Measurements from ENCODE around the gene SLBP.

DNA sequence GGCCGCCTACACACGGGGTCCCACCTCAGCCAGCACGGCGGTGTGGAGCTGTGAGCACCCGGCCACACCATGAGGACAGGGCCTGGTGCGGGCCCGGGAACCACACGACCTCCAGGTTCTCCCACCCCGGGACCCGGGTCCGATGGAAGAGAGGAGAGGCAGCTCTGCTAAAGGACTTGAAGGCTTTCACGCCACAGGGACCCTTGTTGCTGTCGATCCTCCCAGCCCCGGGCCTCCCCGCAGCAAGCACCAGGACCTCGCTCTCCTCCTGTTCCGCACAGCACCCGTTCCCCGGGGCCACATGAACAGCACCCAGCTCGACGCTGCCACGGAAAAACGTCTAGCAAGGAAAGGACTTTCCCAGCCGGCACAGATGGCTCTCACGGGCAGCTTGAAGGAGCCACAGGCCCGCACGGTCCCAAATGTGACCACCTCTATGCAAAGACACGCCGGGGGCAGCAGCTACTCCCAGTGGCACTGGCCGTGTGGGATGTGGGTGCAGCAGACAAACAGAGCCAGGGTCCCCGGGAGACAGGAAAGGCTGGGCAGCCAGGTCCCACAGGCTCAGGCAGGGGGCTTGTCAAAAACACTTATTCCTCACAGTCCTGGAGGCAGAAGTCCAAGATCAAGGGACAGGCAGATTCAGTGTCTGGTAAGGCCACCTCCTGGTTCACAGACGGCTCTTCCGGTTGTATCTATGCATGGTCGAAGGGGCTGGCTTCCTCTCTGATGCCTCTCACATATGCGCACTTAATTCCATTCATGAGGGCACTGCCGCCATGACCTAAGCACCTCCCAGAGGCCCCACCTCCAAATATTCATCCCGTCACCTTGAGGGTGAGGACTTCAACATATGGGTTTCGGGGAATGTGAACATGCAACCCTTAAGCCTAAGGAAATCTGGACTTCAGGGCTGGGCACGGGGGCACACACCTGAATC, 52.7 kb downstream of the SLBP start:
- TF ChIP-seq, protein P1, sequence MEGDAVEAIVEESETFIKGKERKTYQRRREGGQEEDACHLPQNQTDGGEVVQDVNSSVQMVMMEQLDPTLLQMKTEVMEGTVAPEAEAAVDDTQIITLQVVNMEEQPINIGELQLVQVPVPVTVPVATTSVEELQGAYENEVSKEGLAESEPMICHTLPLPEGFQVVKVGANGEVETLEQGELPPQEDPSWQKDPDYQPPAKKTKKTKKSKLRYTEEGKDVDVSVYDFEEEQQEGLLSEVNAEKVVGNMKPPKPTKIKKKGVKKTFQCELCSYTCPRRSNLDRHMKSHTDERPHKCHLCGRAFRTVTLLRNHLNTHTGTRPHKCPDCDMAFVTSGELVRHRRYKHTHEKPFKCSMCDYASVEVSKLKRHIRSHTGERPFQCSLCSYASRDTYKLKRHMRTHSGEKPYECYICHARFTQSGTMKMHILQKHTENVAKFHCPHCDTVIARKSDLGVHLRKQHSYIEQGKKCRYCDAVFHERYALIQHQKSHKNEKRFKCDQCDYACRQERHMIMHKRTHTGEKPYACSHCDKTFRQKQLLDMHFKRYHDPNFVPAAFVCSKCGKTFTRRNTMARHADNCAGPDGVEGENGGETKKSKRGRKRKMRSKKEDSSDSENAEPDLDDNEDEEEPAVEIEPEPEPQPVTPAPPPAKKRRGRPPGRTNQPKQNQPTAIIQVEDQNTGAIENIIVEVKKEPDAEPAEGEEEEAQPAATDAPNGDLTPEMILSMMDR (IDR thresholded peaks at IDR 0.05; ENCODE audit: insufficient read depth, low read length, poor library complexity, severe bottlenecking) = no peak
- TF ChIP-seq EZH2phosphoT487 (conservative IDR thresholded peaks at IDR 0.05; ENCODE audit: low read length) = no peak
